DND-41 (cell line): ENCODE measurements around the gene SLC38A11.

ENCODE experiments used
- CTCF ChIP-seq: IDR thresholded peaks from 2 replicates; pipeline ENCODE4 v1.5.1; 2012; ENCODE audit warnings: borderline replicate concordance, low read length, moderate library complexity, mild to moderate bottlenecking; ENCODE audit not compliant: poor library complexity, severe bottlenecking; ENCODE audit errors: extremely low read depth
- EZH2 ChIP-seq: IDR thresholded peaks from 3 replicates; pipeline ENCODE4 v1.6.1; 2012; ENCODE audit warnings: borderline replicate concordance, low read depth, mild to moderate bottlenecking, moderate library complexity, low read length, inconsistent platforms; ENCODE audit not compliant: severe bottlenecking

- no peak for TF ChIP-seq EZH2
- no peak for TF ChIP-seq CTCF
Measured at GRCh38 chr2:164875334-164876205, 79.8 kb downstream of the SLC38A11 start.
